PC-9 (cell line): ENCODE measurements around the gene FN3K. TPM values are rescaled to one million over a fixed set of nuclear protein-coding genes. Genes with fewer than 3 reads are reported as not detected.

Experiments used
- BruUV-seq: library from RNA; stranded (reverse); fragments of 400-500 nt; replicated peaks from 2 replicates; lab custom pipeline; 2021; lab: Mats Ljungman, UMichigan
- CTCF ChIA-PET: fragments of 300-600 bp; sonication (Branson Sonifier 250); formaldehyde crosslinking; loops from one replicate; lab custom pipeline; 2022; ENCODE audit warnings: antibody characterized with exemption; lab: Charles Lee
- POLR2A ChIA-PET: fragments of 300-600 bp; sonication (Branson Sonifier 250); formaldehyde crosslinking; loops from one replicate; lab custom pipeline; 2022; ENCODE audit warnings: antibody characterized with exemption; ENCODE audit not compliant: unreplicated experiment; lab: Charles Lee
- DNase-seq, 2 experiments: peaks; one replicate each; pipeline versions ENCODE4 v3.0.0 to v3.0.0-alpha.2; 2015 to 2022; ENCODE audit warnings: mixed read lengths in 1 of 2
- H2AFZ ChIP-seq: fragments of 200-600 bp; sonication (generic); 2 replicates; pipeline ENCODE4 v1.8.1; 2017; ENCODE audit warnings: antibody characterized with exemption
- H3F3A ChIP-seq: fragments of 200-600 bp; sonication (generic); 2 replicates; pipeline ENCODE4 v1.8.1; 2017; ENCODE audit warnings: antibody characterized with exemption, mild to moderate bottlenecking, low read depth; ENCODE audit not compliant: insufficient read depth
- H3K27ac ChIP-seq: fragments of 200-600 bp; sonication (generic); 2 replicates; pipeline ENCODE4 v1.6.1; 2016; ENCODE audit warnings: mixed run types
- H3K27me3 ChIP-seq: fragments of 200-600 bp; sonication (generic); 2 replicates; pipeline ENCODE4 v1.6.1; 2016; ENCODE audit warnings: low read depth, mixed run types; ENCODE audit not compliant: insufficient read depth
- H3K36me3 ChIP-seq: fragments of 200-600 bp; sonication (generic); 2 replicates; pipeline ENCODE4 v1.6.1; 2016; ENCODE audit warnings: low read depth, mixed run types
- H3K4me1 ChIP-seq: fragments of 200-600 bp; sonication (generic); replicated peaks from 2 replicates; pipeline ENCODE4 v1.6.1; 2016; ENCODE audit warnings: mixed run types; ENCODE audit not compliant: insufficient read depth
- H3K4me2 ChIP-seq: fragments of 200-600 bp; sonication (generic); 2 replicates; pipeline ENCODE4 v1.6.1; 2017; ENCODE audit warnings: mixed run types
- H3K4me3 ChIP-seq: fragments of 200-600 bp; sonication (generic); 2 replicates; pipeline ENCODE4 v1.6.1; 2016; ENCODE audit warnings: mixed run types
- H3K79me2 ChIP-seq: fragments of 200-600 bp; sonication (generic); 2 replicates; pipeline ENCODE4 v1.6.1; 2017; ENCODE audit warnings: low read depth, mixed run types
- H3K9me2 ChIP-seq: fragments of 200-600 bp; sonication (generic); 2 replicates; pipeline ENCODE4 v1.8.1; 2017; ENCODE audit warnings: mild to moderate bottlenecking; ENCODE audit not compliant: insufficient read depth
- H3K9me3 ChIP-seq: fragments of 200-600 bp; sonication (generic); 2 replicates; pipeline ENCODE4 v1.8.1; 2016; ENCODE audit warnings: low read depth; ENCODE audit not compliant: insufficient read depth
- H4K20me1 ChIP-seq: fragments of 200-600 bp; sonication (generic); 2 replicates; pipeline ENCODE4 v1.8.1; 2017; ENCODE audit not compliant: insufficient read depth
- EZH2 ChIP-seq: fragments of 200-600 bp; sonication (generic); IDR thresholded peaks from 2 replicates; pipeline ENCODE4 v1.8.0; 2017; ENCODE audit warnings: antibody characterized with exemption, low read depth
- intact Hi-C: fragments of 100-400 bp; cut with micrococcal nuclease; formaldehyde crosslinking; loops from one replicate; pipeline ENCODE4 v1.10.0; 2022; ENCODE audit not compliant: unreplicated experiment
- total RNA-seq: library from RNA; stranded (reverse); gene quantifications from 2 replicates; pipeline ENCODE4 v1.2.3, GENCODE V29; 2021
- TF ChIP-seq, protein P1 (sequence below): fragments of 200-600 bp; sonication (generic); conservative IDR thresholded peaks from 2 replicates; pipeline ENCODE4 v1.6.1; 2017; ENCODE audit warnings: mixed run types, antibody characterized with exemption, mild to moderate bottlenecking, moderate library complexity

FN3K gene
- total RNA-seq, 1 experiment from 2014 or later, result 14.0 TPM

DNA sequence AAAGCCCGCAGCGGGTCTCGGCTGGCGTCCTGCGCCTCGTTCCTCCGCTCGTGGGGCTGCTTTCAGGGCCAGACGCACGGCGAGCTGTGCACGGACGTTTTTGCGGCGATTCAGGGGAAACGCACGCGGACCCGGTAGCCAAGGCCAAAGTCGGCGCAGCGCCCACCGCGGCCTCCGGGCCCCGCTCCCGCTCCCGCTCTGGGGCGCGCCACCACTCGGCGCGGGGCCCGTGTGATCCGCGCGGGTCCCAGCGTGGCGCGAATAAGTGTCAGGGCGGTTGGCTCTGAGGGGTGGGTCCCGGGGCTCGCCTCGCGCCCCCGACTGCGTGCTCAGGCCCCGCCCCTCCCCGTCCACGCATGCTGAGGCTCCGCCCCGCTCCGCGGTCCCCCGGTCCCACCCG is 15.8 kb downstream of the FN3K start:
- no TSS peak for BruUV-seq
- intact Hi-C loops, result no loop called here
- Histone ChIP-seq H2AFZ (no peak overlapping the region), H3K79me2 (0 out of 2 replicates have a peak, but pooled peaks cover 11% of the 10 kb centered on the region), H3K4me3 (peak overlapping the region; percentile 47; the same call in 1 of the 2 replicates), H4K20me1 (no peaks in the 10 kb centered on the region; the same call in 1 of the 2 replicates), H3K27ac (no peak overlapping the region), H3K9me2 (no peaks in the 10 kb centered on the region), H3F3A (no peaks in the 10 kb centered on the region), H3K4me1 (no peaks in the 10 kb centered on the region), H3K4me2 (0 out of 2 replicates have a peak overlapping the region, but pooled peaks have one; percentile 31), H3K9me3 (no peaks in the 10 kb centered on the region), H3K27me3 (no peaks in the 10 kb centered on the region), H3K36me3 (no peaks in the 10 kb centered on the region)
- CTCF ChIA-PET, result no interaction called here
- POLR2A ChIA-PET, result no interaction called here
- DNase-seq, result no peak
- no peak for TF ChIP-seq EZH2
- TF ChIP-seq, protein P1, sequence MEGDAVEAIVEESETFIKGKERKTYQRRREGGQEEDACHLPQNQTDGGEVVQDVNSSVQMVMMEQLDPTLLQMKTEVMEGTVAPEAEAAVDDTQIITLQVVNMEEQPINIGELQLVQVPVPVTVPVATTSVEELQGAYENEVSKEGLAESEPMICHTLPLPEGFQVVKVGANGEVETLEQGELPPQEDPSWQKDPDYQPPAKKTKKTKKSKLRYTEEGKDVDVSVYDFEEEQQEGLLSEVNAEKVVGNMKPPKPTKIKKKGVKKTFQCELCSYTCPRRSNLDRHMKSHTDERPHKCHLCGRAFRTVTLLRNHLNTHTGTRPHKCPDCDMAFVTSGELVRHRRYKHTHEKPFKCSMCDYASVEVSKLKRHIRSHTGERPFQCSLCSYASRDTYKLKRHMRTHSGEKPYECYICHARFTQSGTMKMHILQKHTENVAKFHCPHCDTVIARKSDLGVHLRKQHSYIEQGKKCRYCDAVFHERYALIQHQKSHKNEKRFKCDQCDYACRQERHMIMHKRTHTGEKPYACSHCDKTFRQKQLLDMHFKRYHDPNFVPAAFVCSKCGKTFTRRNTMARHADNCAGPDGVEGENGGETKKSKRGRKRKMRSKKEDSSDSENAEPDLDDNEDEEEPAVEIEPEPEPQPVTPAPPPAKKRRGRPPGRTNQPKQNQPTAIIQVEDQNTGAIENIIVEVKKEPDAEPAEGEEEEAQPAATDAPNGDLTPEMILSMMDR, result no peak

DNA sequence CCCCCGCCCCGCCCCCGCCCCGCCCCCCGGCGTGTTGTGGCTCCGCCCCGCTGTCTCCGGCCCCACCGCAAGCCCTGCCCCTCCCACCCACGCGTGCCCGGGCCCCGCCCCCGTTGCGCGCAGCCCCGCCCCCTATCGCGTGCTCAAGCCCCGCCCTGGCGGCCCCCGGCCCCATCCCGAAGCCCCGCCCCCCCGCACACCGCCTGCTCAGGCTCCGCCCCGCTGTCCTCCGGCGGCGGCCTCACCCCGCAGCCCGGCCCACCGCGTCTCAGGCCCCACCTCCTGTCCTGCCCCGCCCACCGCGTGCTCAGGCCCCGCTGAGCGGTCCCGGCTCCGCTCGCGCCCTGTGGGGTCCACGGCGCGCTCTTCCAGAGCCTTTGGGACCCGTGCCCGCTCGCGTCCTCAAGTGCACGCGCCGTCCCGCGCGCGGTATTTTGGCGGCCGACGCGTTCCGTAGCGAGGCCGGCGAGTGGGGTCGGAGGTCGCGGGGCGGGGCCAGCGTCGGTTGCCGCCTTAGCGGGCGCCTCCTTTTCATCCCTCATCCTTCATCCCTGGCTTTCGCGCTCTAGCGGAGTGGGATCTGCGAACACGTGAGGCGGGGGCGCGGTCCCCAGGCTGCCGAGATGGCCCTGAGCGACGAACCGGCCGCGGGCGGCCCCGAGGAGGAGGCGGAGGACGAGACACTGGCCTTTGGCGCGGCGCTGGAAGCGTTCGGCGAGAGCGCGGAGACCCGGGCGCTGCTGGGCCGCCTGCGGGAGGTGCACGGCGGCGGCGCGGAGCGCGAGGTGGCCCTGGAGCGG is 16.4 kb downstream of the FN3K start, which contains the start of gene TBCD:
TBCD (plus strand) TSS at position 495 of the 800 bp plus-strand sequence; CDS start at position 624, 129 bp downstream.
- intact Hi-C loops, result loop anchor here (1.0 kb wide), 1 partner anchor 103 kb away; the partner anchor contains the start of gene WDR45B
- H2AFZ ChIP-seq, result peak within 1 kb of the TSS; percentile 78
- H3K36me3 ChIP-seq, result no peaks in the 10 kb centered on the region
- H3K27ac ChIP-seq, result no peak within 1 kb of the TSS
- H3K79me2 ChIP-seq, result 0 out of 2 replicates have a peak, but pooled peaks cover 11% of the 10 kb centered on the region
- H3F3A ChIP-seq, result no peaks in the 10 kb centered on the region
- H4K20me1 ChIP-seq, result no peaks in the 10 kb centered on the region; the same call in 1 of the 2 replicates
- no peaks in the 10 kb centered on the region for H3K4me1 ChIP-seq
- no peaks in the 10 kb centered on the region for H3K9me3 ChIP-seq
- no peaks in the 10 kb centered on the region for H3K27me3 ChIP-seq
- no TSS peak for BruUV-seq
- H3K4me3 ChIP-seq, result peak within 1 kb of the TSS; percentile 75
- no peaks in the 10 kb centered on the region for H3K9me2 ChIP-seq
- DNase-seq, result peak; percentile 60 to 81
- H3K4me2 ChIP-seq, result peak within 1 kb of the TSS; percentile 84
- TF ChIP-seq, protein P1, result no peak
- no peak for TF ChIP-seq EZH2
- POLR2A ChIA-PET, result no interaction called here
- CTCF ChIA-PET, result no interaction called here

DNA sequence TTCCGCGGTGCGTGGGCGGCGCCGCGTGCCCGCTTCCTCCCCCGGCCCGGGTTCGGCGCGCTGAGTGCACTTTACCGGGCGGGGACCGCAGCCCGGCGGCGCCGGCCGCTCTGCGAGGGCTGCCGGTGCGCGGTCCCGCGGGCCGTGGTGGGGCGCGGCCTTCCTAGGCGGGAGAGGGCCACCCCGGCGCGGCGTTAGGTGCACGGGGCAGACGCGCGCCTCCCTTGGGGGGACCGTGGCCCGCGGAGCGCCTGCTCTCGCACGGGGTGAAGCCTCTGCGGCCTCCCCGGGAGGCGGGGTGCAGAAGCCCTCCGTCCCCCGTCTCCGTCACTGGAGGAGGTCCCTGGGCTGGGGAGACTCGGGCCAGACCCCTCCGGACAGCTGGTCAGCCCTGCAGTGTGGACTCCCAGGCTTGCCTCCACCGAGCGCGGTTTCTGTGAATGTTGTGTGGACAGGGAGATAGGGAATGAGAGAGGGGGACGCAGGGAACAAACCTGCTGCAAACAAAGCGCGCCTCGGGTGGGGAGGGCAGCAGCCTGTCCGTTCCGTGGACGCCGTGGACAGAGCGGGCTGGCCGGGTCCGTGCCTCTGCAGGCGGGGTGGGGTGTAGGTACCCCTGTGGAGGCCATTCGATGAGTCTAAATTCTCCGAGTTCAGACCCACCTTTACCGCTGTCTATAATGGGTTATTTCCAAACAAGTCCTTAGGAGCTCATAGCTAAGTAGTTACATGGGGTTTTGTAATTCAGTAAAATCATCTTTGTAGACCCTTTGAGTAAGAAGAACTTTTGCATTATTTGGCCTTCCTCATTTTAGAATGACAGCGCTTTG is 17.2 kb downstream of the FN3K start:
- H4K20me1 ChIP-seq, result no peaks in the 10 kb centered on the region; the same call in 1 of the 2 replicates
- peak overlapping the region; percentile 72 for H2AFZ ChIP-seq
- H3F3A ChIP-seq, result no peaks in the 10 kb centered on the region
- intact Hi-C loops, result loop anchor here (1.0 kb wide), 1 partner anchor 104 kb away; the partner anchor contains the start of gene WDR45B
- ChIA-PET POLR2A (no interaction called here), CTCF (no interaction called here)
- no TSS peak for BruUV-seq
- H3K27ac ChIP-seq, result no peak overlapping the region
- H3K9me3 ChIP-seq, result no peaks in the 10 kb centered on the region
- H3K4me3 ChIP-seq, result peak overlapping the region; percentile 75
- H3K4me2 ChIP-seq, result peak overlapping the region; percentile 84
- no peak for TF ChIP-seq EZH2
- TF ChIP-seq, protein P1, result no peak
- peak in 1 of 2 experiments; percentile 37 for DNase-seq
- H3K79me2 ChIP-seq, result 0 out of 2 replicates have a peak, but pooled peaks cover 11% of the 10 kb centered on the region
- H3K4me1 ChIP-seq, result no peaks in the 10 kb centered on the region
- H3K36me3 ChIP-seq, result no peaks in the 10 kb centered on the region
- no peaks in the 10 kb centered on the region for H3K27me3 ChIP-seq
- no peaks in the 10 kb centered on the region for H3K9me2 ChIP-seq
